ENCODE measurements around the gene FAM151A. TPM values are rescaled to one million over a fixed set of nuclear protein-coding genes. Genes with fewer than 3 reads are reported as not detected.
"Not testable (repeated sequence)": the region's sequence is repeated elsewhere in the genome, so short reads cannot be mapped to it uniquely, and the experiment has no call there.

The FAM151A gene
- total RNA-seq, 4 donors from 2014 or later = not detected

GRCh38 chr1:54640361-54640760 lies 17.0 kb upstream of the FAM151A start:
- Histone ChIP-seq H3K36me3 (peaks cover 3 to 16% (median 6%) of the 10 kb centered on the region in 4 donors), H3K4me3 (no peak overlapping the region), H3K27ac (replicated peaks in 1 of 4) (no peak overlapping the region), H3K4me1 (peaks cover 0 to 1% (median under 1%) of the 10 kb centered on the region in 4 donors), H3K27me3 (no peaks in the 10 kb centered on the region), H3K9me3 (peaks cover 0 to 18% (median 12%) of the 10 kb centered on the region in 4 donors)
- TF ChIP-seq, protein P1, sequence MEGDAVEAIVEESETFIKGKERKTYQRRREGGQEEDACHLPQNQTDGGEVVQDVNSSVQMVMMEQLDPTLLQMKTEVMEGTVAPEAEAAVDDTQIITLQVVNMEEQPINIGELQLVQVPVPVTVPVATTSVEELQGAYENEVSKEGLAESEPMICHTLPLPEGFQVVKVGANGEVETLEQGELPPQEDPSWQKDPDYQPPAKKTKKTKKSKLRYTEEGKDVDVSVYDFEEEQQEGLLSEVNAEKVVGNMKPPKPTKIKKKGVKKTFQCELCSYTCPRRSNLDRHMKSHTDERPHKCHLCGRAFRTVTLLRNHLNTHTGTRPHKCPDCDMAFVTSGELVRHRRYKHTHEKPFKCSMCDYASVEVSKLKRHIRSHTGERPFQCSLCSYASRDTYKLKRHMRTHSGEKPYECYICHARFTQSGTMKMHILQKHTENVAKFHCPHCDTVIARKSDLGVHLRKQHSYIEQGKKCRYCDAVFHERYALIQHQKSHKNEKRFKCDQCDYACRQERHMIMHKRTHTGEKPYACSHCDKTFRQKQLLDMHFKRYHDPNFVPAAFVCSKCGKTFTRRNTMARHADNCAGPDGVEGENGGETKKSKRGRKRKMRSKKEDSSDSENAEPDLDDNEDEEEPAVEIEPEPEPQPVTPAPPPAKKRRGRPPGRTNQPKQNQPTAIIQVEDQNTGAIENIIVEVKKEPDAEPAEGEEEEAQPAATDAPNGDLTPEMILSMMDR (IDR thresholded peaks at IDR 0.05) = no peak
- no peak for TF ChIP-seq POLR2A (IDR thresholded peaks at IDR 0.05; ENCODE audit: low read depth)
- no peak for TF ChIP-seq EP300 (IDR thresholded peaks at IDR 0.05)
- TF ChIP-seq POLR2AphosphoS5 (IDR thresholded peaks at IDR 0.05) = no peak
- DNase-seq (ENCODE audit: extremely low spot score) = no peak
- 63% methylated on average over 4 of the region's 4 CpGs for WGBS
- intact Hi-C loops (cut with DNase I) = no loop called here

- H3K4me1 ChIP-seq; H3K9me3 ChIP-seq; H3K27ac ChIP-seq (replicated peaks in 1 of 4); H3K4me3 ChIP-seq; DNase-seq (ENCODE audit: extremely low spot score); H3K27me3 ChIP-seq; intact Hi-C loops (cut with DNase I): not testable (repeated sequence)
- 79% methylated on average over 13 of the region's 14 CpGs for WGBS
- peaks cover 6 to 26% (median 7%) of the 10 kb centered on the region in 4 donors for H3K36me3 ChIP-seq
These were observed 13.4 kb upstream of the FAM151A start for GRCh38 chr1:54636461-54637446.

- 95% methylated on average over 7 of the region's 7 CpGs for WGBS
- DNase-seq (ENCODE audit: extremely low spot score); H3K4me1 ChIP-seq; intact Hi-C loops (cut with DNase I); H3K27me3 ChIP-seq; H3K9me3 ChIP-seq; H3K27ac ChIP-seq (replicated peaks in 1 of 4); H3K4me3 ChIP-seq: not testable (repeated sequence)
- H3K36me3 ChIP-seq = peaks cover 6 to 26% (median 7%) of the 10 kb centered on the region in 4 donors
These were observed 12.5 kb upstream of the FAM151A start for GRCh38 chr1:54635804-54636203.

- no peak for DNase-seq (ENCODE audit: extremely low spot score)
These were observed 3.9 kb upstream of the FAM151A start for GRCh38 chr1:54627196-54627595.

DNA sequence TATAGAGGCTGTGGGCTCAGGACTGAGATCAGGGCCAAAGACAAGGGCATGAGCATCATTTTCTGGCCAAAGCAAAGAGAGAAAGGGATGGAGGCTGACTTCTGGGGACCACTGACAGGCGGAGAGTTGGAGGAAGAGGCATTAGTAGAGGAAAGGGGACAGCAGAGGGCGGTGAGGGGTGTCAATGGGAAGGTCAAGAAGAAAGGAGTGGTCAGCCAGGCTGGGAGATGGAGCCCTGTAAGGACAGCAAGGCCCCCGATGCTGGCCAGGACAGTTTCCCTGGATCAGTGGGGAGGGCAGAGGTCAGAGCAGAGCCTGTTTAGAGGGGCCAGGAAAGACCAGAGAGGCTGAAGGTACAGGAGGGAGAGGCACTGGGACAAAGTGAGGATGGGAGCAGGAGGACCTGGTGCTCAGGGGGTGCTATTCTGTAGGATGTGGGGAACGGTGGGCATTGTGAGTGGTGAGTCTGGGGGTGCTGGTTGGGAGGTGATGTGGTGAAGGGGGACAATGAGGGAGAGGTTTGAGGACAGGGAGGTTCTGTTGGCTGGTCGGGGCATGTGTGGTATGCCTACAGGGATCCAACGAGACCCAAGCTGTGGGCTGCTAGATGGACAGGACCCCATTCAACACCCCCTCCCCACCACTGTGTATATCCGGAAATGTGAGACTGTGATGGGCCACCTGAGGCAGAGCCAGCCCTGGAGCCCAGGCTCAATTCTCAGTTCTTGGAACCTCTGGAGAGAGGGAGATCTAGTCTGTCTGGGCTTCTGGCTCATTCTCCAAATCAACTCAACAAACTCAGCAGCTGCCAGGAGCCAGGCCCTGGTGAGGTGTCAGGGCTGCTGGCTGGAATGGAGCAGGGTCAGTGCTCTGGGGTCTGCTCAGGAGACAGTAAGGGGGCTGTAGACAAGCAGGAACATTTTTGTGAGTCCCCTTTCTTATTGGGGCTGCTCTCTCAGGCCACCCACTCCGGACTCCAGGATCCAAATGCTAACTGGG lies 1.4 kb upstream of the FAM151A start:
- H3K27ac ChIP-seq (replicated peaks in 1 of 4) = no peak overlapping the region
- no peaks in the 10 kb centered on the region for H3K9me3 ChIP-seq
- H3K27me3 ChIP-seq = no peaks in the 10 kb centered on the region
- TF ChIP-seq POLR2A (IDR thresholded peaks at IDR 0.05; ENCODE audit: low read depth) (no peak), EP300 (IDR thresholded peaks at IDR 0.05) (no peak), POLR2AphosphoS5 (IDR thresholded peaks at IDR 0.05) (no peak)
- TF ChIP-seq, protein P1 (IDR thresholded peaks at IDR 0.05) = no peak
- H3K4me3 ChIP-seq = no peak overlapping the region
- H3K36me3 ChIP-seq = no peaks in the 10 kb centered on the region
- intact Hi-C loops (cut with DNase I) = no loop called here
- WGBS = 88% methylated on average over 8 of the region's 8 CpGs
- peak; percentile 82 for DNase-seq (ENCODE audit: extremely low spot score)
- no peaks in the 10 kb centered on the region for H3K4me1 ChIP-seq

More at GRCh38 chr1:54627196-54627595, 3.9 kb upstream of the FAM151A start:
- TF ChIP-seq, protein P1 (IDR thresholded peaks at IDR 0.05) = no peak
- TF ChIP-seq POLR2AphosphoS5 (IDR thresholded peaks at IDR 0.05) (no peak), EP300 (IDR thresholded peaks at IDR 0.05) (no peak), POLR2A (IDR thresholded peaks at IDR 0.05; ENCODE audit: low read depth) (no peak)
- no peaks in the 10 kb centered on the region for H3K4me1 ChIP-seq
- no peaks in the 10 kb centered on the region for H3K36me3 ChIP-seq
- no peaks in the 10 kb centered on the region for H3K9me3 ChIP-seq
- H3K27ac ChIP-seq (replicated peaks in 1 of 4) = no peak overlapping the region
- intact Hi-C loops (cut with DNase I) = no loop called here
- H3K27me3 ChIP-seq = no peaks in the 10 kb centered on the region
- WGBS = 60% methylated on average over 9 of the region's 10 CpGs
- no peak overlapping the region for H3K4me3 ChIP-seq
